Gastrocnemius medialis (tissue), 4 donors: ENCODE data around the gene ACVR1.

Experiments
- CTCF ChIP-seq, 5 experiments: fragments of 450-650 bp in 3 of 5; fragments of 200-600 bp in 2 of 5; sonication (generic) in 2 of 5; IDR thresholded peaks in 4 of 5; conservative IDR thresholded peaks in 1 of 5; 1 replicate in 4 of 5; 2 replicates in 1 of 5; pipeline ENCODE4 v1.5.1; 2016 to 2019; ENCODE audit warnings: antibody characterized with exemption in 5 of 5, mild to moderate bottlenecking in 3 of 5, moderate library complexity in 3 of 5
- POLR2A ChIP-seq, 2 donors: fragments of 450-650 bp; IDR thresholded peaks; one replicate each; pipeline ENCODE4 v1.6.1; 2017; ENCODE audit warnings: antibody characterized with exemption in 2 of 2, mild to moderate bottlenecking in 2 of 2, moderate library complexity in 2 of 2

- TF ChIP-seq POLR2A (IDR thresholded peaks at IDR 0.05) (no peak), CTCF (IDR thresholded peaks at IDR 0.05 in 4 of 5, conservative IDR thresholded peaks at IDR 0.05 in 1 of 5) (no peak)
These were observed 149.2 kb downstream of the ACVR1 start for GRCh38 chr2:157726946-157727345.
